Activated T-helper 2 cell treated with anti-CD3 and anti-CD28 coated beads, Interferon-gamma antibody, Interleukin-2, Interleukin-4, amounts not matched to agents 10 μg/mL and 5 μg/mL and 100 μg/mL, durations not matched to agents 14 hours and 24 hours and 36 hours (primary cell): ENCODE results near the gene SSUH2. TPM values are rescaled to one million over a fixed set of nuclear protein-coding genes. Genes with fewer than 3 reads are reported as not detected.

Experiments
- DNase-seq: peaks from one replicate; pipeline ENCODE4 v3.0.0; 2021; ENCODE audit warnings: low spot score
- H3K27ac Mint-ChIP-seq: one replicate; pipeline ENCODE4 v1.8.0; 2021; ENCODE audit warnings: mixed read lengths
- H3K27me3 Mint-ChIP-seq: one replicate; pipeline ENCODE4 v1.8.0; 2021; ENCODE audit warnings: low read depth, mixed read lengths
- H3K36me3 Mint-ChIP-seq: one replicate; pipeline ENCODE4 v1.8.0; 2021; ENCODE audit warnings: low read depth, mixed read lengths
- H3K4me1 Mint-ChIP-seq: one replicate; pipeline ENCODE4 v1.8.0; 2021; ENCODE audit warnings: low read depth, mixed read lengths
- H3K4me3 Mint-ChIP-seq: one replicate; pipeline ENCODE4 v1.8.0; 2021; ENCODE audit warnings: low read depth, mild to moderate bottlenecking, moderate library complexity, mixed read lengths
- H3K9me3 Mint-ChIP-seq: one replicate; pipeline ENCODE4 v1.8.0; 2021; ENCODE audit warnings: mixed read lengths
- intact Hi-C: fragments of 100-400 bp; cut with micrococcal nuclease; formaldehyde crosslinking; loops from one replicate; pipeline ENCODE4 v1.15.1; 2023
- total RNA-seq: library from RNA; stranded (reverse); gene quantifications from 2 replicates; pipeline ENCODE4 v1.2.3, GENCODE V29; 2022

Gene SSUH2
- total RNA-seq, 1 donor from 2014 or later = 0.18 TPM

- Mint-ChIP-seq H3K27me3 (peaks cover 17% of the 10 kb centered on the region), H3K4me1 (peaks cover 19% of the 10 kb centered on the region), H3K4me3 (no peak overlapping the region), H3K9me3 (no peaks in the 10 kb centered on the region), H3K27ac (no peak overlapping the region), H3K36me3 (no peaks in the 10 kb centered on the region)
- DNase-seq = no peak
- intact Hi-C loops = no loop called here
Measured at GRCh38 chr3:8627949-8628348, 16.6 kb downstream of the SSUH2 start.

- Mint-ChIP-seq H3K4me3 (no peak overlapping the region), H3K27me3 (peaks cover 15% of the 10 kb centered on the region), H3K4me1 (peaks cover 21% of the 10 kb centered on the region), H3K36me3 (no peaks in the 10 kb centered on the region), H3K27ac (no peak overlapping the region), H3K9me3 (no peaks in the 10 kb centered on the region)
- no peak for DNase-seq
- intact Hi-C loops = no loop called here
Measured at GRCh38 chr3:8627201-8627940, 17.2 kb downstream of the SSUH2 start.

- intact Hi-C loops = no loop called here
- H3K27me3 Mint-ChIP-seq = peaks cover 7% of the 10 kb centered on the region
- no peak for DNase-seq
- peaks cover 21% of the 10 kb centered on the region for H3K4me1 Mint-ChIP-seq
- no peaks in the 10 kb centered on the region for H3K9me3 Mint-ChIP-seq
- no peak overlapping the region for H3K4me3 Mint-ChIP-seq
- no peak overlapping the region for H3K27ac Mint-ChIP-seq
- H3K36me3 Mint-ChIP-seq = no peaks in the 10 kb centered on the region
Measured at GRCh38 chr3:8625991-8626390, 18.6 kb downstream of the SSUH2 start.

- DNase-seq = no peak
- Mint-ChIP-seq H3K36me3 (no peaks in the 10 kb centered on the region), H3K4me3 (no peak overlapping the region), H3K4me1 (peaks cover 16% of the 10 kb centered on the region), H3K27ac (no peak overlapping the region), H3K9me3 (no peaks in the 10 kb centered on the region), H3K27me3 (peaks cover 5% of the 10 kb centered on the region)
- intact Hi-C loops = loop anchor here (5.0 kb wide), 1 partner anchor 182 kb away; no protein-coding TSS in a partner anchor
Measured at GRCh38 chr3:8624612-8625011, 20.0 kb downstream of the SSUH2 start.

- intact Hi-C loops = loop anchor here (5.0 kb wide), 1 partner anchor 181 kb away; no protein-coding TSS in a partner anchor
- no peak overlapping the region for H3K27ac Mint-ChIP-seq
- H3K4me1 Mint-ChIP-seq = peaks cover 11% of the 10 kb centered on the region
- H3K4me3 Mint-ChIP-seq = no peak overlapping the region
- no peaks in the 10 kb centered on the region for H3K9me3 Mint-ChIP-seq
- no peaks in the 10 kb centered on the region for H3K36me3 Mint-ChIP-seq
- peaks cover 5% of the 10 kb centered on the region for H3K27me3 Mint-ChIP-seq
- no peak for DNase-seq
Measured at GRCh38 chr3:8623741-8624140, 20.9 kb downstream of the SSUH2 start.

- peak; percentile 15 for DNase-seq
- no peak overlapping the region for H3K27ac Mint-ChIP-seq
- peaks cover 5% of the 10 kb centered on the region for H3K27me3 Mint-ChIP-seq
- H3K9me3 Mint-ChIP-seq = no peaks in the 10 kb centered on the region
- H3K36me3 Mint-ChIP-seq = no peaks in the 10 kb centered on the region
- intact Hi-C loops = loop anchor here (5.0 kb wide), 1 partner anchor 181 kb away; no protein-coding TSS in a partner anchor
- peaks cover 11% of the 10 kb centered on the region for H3K4me1 Mint-ChIP-seq
- no peak overlapping the region for H3K4me3 Mint-ChIP-seq
Measured at GRCh38 chr3:8622873-8623691, 21.5 kb downstream of the SSUH2 start.

GRCh38 chr3:8621872-8622271 is 22.7 kb downstream of the SSUH2 start:
- intact Hi-C loops = loop anchor here (5.0 kb wide), 1 partner anchor 180 kb away; no protein-coding TSS in a partner anchor
- Mint-ChIP-seq H3K4me3 (no peak overlapping the region), H3K27ac (no peak overlapping the region), H3K4me1 (peaks cover 6% of the 10 kb centered on the region), H3K27me3 (peaks cover 5% of the 10 kb centered on the region), H3K36me3 (no peaks in the 10 kb centered on the region), H3K9me3 (no peaks in the 10 kb centered on the region)
- DNase-seq = no peak

GRCh38 chr3:8621141-8621540 is 23.5 kb downstream of the SSUH2 start:
- H3K4me1 Mint-ChIP-seq = peaks cover 6% of the 10 kb centered on the region
- no peak overlapping the region for H3K27ac Mint-ChIP-seq
- H3K9me3 Mint-ChIP-seq = no peaks in the 10 kb centered on the region
- no peaks in the 10 kb centered on the region for H3K36me3 Mint-ChIP-seq
- intact Hi-C loops = loop anchor here (5.0 kb wide), 1 partner anchor 179 kb away; no protein-coding TSS in a partner anchor
- peaks cover 5% of the 10 kb centered on the region for H3K27me3 Mint-ChIP-seq
- no peak for DNase-seq
- no peak overlapping the region for H3K4me3 Mint-ChIP-seq

- intact Hi-C loops = no loop called here
- H3K27me3 Mint-ChIP-seq = peaks cover 2% of the 10 kb centered on the region
- H3K4me1 Mint-ChIP-seq = peaks cover 6% of the 10 kb centered on the region
- H3K36me3 Mint-ChIP-seq = no peaks in the 10 kb centered on the region
- H3K27ac Mint-ChIP-seq = no peak overlapping the region
- no peaks in the 10 kb centered on the region for H3K9me3 Mint-ChIP-seq
- H3K4me3 Mint-ChIP-seq = no peak overlapping the region
- no peak for DNase-seq
Measured at GRCh38 chr3:8619548-8619947, 25.1 kb downstream of the SSUH2 start.

- peaks cover 6% of the 10 kb centered on the region for H3K4me1 Mint-ChIP-seq
- no peaks in the 10 kb centered on the region for H3K9me3 Mint-ChIP-seq
- H3K4me3 Mint-ChIP-seq = no peak overlapping the region
- peaks cover 2% of the 10 kb centered on the region for H3K27me3 Mint-ChIP-seq
- H3K36me3 Mint-ChIP-seq = no peaks in the 10 kb centered on the region
- no peak overlapping the region for H3K27ac Mint-ChIP-seq
- no peak for DNase-seq
- intact Hi-C loops = no loop called here
Measured at GRCh38 chr3:8618950-8619349, 25.6 kb downstream of the SSUH2 start.

GRCh38 chr3:8617921-8618320 is 26.7 kb downstream of the SSUH2 start:
- Mint-ChIP-seq H3K36me3 (no peaks in the 10 kb centered on the region), H3K4me3 (no peak overlapping the region), H3K27me3 (no peaks in the 10 kb centered on the region)

GRCh38 chr3:8610951-8611350 is 33.6 kb downstream of the SSUH2 start:
- no peaks in the 10 kb centered on the region for H3K36me3 Mint-ChIP-seq
- no peak for DNase-seq
- no peaks in the 10 kb centered on the region for H3K4me1 Mint-ChIP-seq
- H3K27me3 Mint-ChIP-seq = no peaks in the 10 kb centered on the region
- H3K27ac Mint-ChIP-seq = no peak overlapping the region
- intact Hi-C loops = no loop called here
- H3K9me3 Mint-ChIP-seq = no peaks in the 10 kb centered on the region
- H3K4me3 Mint-ChIP-seq = no peak overlapping the region

More at GRCh38 chr3:8617921-8618320, 26.7 kb downstream of the SSUH2 start:
- no peak for DNase-seq
- intact Hi-C loops = no loop called here
- Mint-ChIP-seq H3K4me1 (peaks cover 2% of the 10 kb centered on the region), H3K9me3 (no peaks in the 10 kb centered on the region), H3K27ac (no peak overlapping the region)
